Measurements from ENCODE around the gene DDX17. TPM values are rescaled to one million over a fixed set of nuclear protein-coding genes. Genes with fewer than 3 reads are reported as not detected.

Gene DDX17
- total RNA-seq = 625 and 651 TPM in 2 replicates
- long read RNA-seq, full-length matches to known transcripts = 24 of 417 reads
- long read RNA-seq, partial matches to known transcripts = 176 of 417 reads
- long read RNA-seq, other reads (novel, unspliced or antisense) = 217 of 417 reads

GRCh38 chr22:38506118-38506962 lies at the start of gene DDX17:
TSS of gene DDX17 (minus strand) at chr22:38506311.
- peak; percentile 85 for DNase-seq (ENCODE audit: low spot score, unreplicated experiment)
- no peaks in the 10 kb centered on the region for H3K9me3 Mint-ChIP-seq (ENCODE audit: low read depth)
- no peak for TF ChIP-seq CTCF (IDR thresholded peaks at IDR 0.05; ENCODE audit: unreplicated experiment)
- peak within 1 kb of the TSS; percentile 99 for H3K4me3 Mint-ChIP-seq (ENCODE audit: low read depth)
- peaks cover 26% of the 10 kb centered on the region for H3K4me1 Mint-ChIP-seq (ENCODE audit: low read depth)
- H3K27me3 Mint-ChIP-seq = no peaks in the 10 kb centered on the region
- H3K36me3 Mint-ChIP-seq (ENCODE audit: insufficient read depth) = peaks cover 19% of the 10 kb centered on the region
- H3K27ac Mint-ChIP-seq = peak within 1 kb of the TSS; percentile 100

- no peak for DNase-seq (ENCODE audit: low spot score, unreplicated experiment)
- Mint-ChIP-seq H3K4me1 (ENCODE audit: low read depth) (peaks cover 1% of the 10 kb centered on the region), H3K27ac (no peak overlapping the region), H3K9me3 (ENCODE audit: low read depth) (no peaks in the 10 kb centered on the region), H3K36me3 (ENCODE audit: insufficient read depth) (no peaks in the 10 kb centered on the region), H3K4me3 (ENCODE audit: low read depth) (no peak overlapping the region), H3K27me3 (no peaks in the 10 kb centered on the region)
- no peak for TF ChIP-seq CTCF (IDR thresholded peaks at IDR 0.05; ENCODE audit: unreplicated experiment)
Measured at GRCh38 chr22:38554281-38554680, 48.2 kb upstream of the DDX17 start.

GRCh38 chr22:38549101-38549894 lies 43.2 kb upstream of the DDX17 start:
- DNase-seq (ENCODE audit: low spot score, unreplicated experiment) = no peak
- Mint-ChIP-seq H3K36me3 (ENCODE audit: insufficient read depth) (no peaks in the 10 kb centered on the region), H3K4me1 (ENCODE audit: low read depth) (peaks cover 10% of the 10 kb centered on the region), H3K9me3 (ENCODE audit: low read depth) (peaks cover 1% of the 10 kb centered on the region), H3K4me3 (ENCODE audit: low read depth) (no peak overlapping the region), H3K27ac (peak overlapping the region; percentile 69), H3K27me3 (no peaks in the 10 kb centered on the region)
- TF ChIP-seq CTCF (IDR thresholded peaks at IDR 0.05; ENCODE audit: unreplicated experiment) = no peak

GRCh38 chr22:38540701-38541100 lies 34.6 kb upstream of the DDX17 start:
- Mint-ChIP-seq H3K4me1 (ENCODE audit: low read depth) (peaks cover 10% of the 10 kb centered on the region), H3K27ac (peak overlapping the region; percentile 19), H3K9me3 (ENCODE audit: low read depth) (peaks cover 26% of the 10 kb centered on the region), H3K27me3 (no peaks in the 10 kb centered on the region), H3K36me3 (ENCODE audit: insufficient read depth) (peaks cover 13% of the 10 kb centered on the region), H3K4me3 (ENCODE audit: low read depth) (no peak overlapping the region)
- no peak for DNase-seq (ENCODE audit: low spot score, unreplicated experiment)
- no peak for TF ChIP-seq CTCF (IDR thresholded peaks at IDR 0.05; ENCODE audit: unreplicated experiment)

- Mint-ChIP-seq H3K27me3 (no peaks in the 10 kb centered on the region), H3K27ac (no peak overlapping the region), H3K4me3 (ENCODE audit: low read depth) (no peak overlapping the region), H3K4me1 (ENCODE audit: low read depth) (no peaks in the 10 kb centered on the region), H3K36me3 (ENCODE audit: insufficient read depth) (no peaks in the 10 kb centered on the region), H3K9me3 (ENCODE audit: low read depth) (no peaks in the 10 kb centered on the region)
- no peak for TF ChIP-seq CTCF (IDR thresholded peaks at IDR 0.05; ENCODE audit: unreplicated experiment)
- no peak for DNase-seq (ENCODE audit: low spot score, unreplicated experiment)
Measured at GRCh38 chr22:38531251-38531938, 25.3 kb upstream of the DDX17 start.
